GM18873 (cell line): ENCODE results near the gene CDKN2AIPNL.
"Not testable (repeated sequence)": the region's sequence is repeated elsewhere in the genome, so short reads cannot be mapped to it uniquely, and the experiment has no call there.

Experiments
- ATAC-seq: cut with Tn5 transposase; IDR thresholded peaks from one replicate; pipeline ENCODE4 v1.9.1; 2021; ENCODE audit warnings: mild to moderate bottlenecking, moderate library complexity, moderate number of reproducible peaks; ENCODE audit not compliant: unreplicated experiment, low FRiP score

CDKN2AIPNL gene

GRCh38 chr5:134409321-134409720 lies 2.4 kb downstream of the CDKN2AIPNL start:
- ATAC-seq: no peak

- no peak for ATAC-seq
Measured at GRCh38 chr5:134406390-134406789, 5.3 kb downstream of the CDKN2AIPNL start.

- ATAC-seq: no peak
Measured at GRCh38 chr5:134403951-134404350, 7.7 kb downstream of the CDKN2AIPNL start.

GRCh38 chr5:134398609-134399155 lies 13.0 kb downstream of the CDKN2AIPNL start:
- no peak for ATAC-seq

GRCh38 chr5:134397196-134397595 lies 14.5 kb downstream of the CDKN2AIPNL start:
- ATAC-seq: no peak

GRCh38 chr5:134396274-134396673 lies 15.4 kb downstream of the CDKN2AIPNL start:
- no peak for ATAC-seq

GRCh38 chr5:134394932-134395331 lies 16.7 kb downstream of the CDKN2AIPNL start:
- ATAC-seq: no peak

- no peak for ATAC-seq
Measured at GRCh38 chr5:134392301-134392700, 19.4 kb downstream of the CDKN2AIPNL start.

- ATAC-seq: no peak
Measured at GRCh38 chr5:134387443-134387842, 24.2 kb downstream of the CDKN2AIPNL start.

- ATAC-seq: no peak
Measured at GRCh38 chr5:134383980-134384697, 27.5 kb downstream of the CDKN2AIPNL start.

GRCh38 chr5:134382204-134382603 lies 29.5 kb downstream of the CDKN2AIPNL start:
- ATAC-seq: not testable (repeated sequence)

GRCh38 chr5:134380346-134380745 lies 31.3 kb downstream of the CDKN2AIPNL start:
- ATAC-seq: no peak

GRCh38 chr5:134374232-134374631 lies 37.4 kb downstream of the CDKN2AIPNL start:
- no peak for ATAC-seq

- not testable (repeated sequence) for ATAC-seq
Measured at GRCh38 chr5:134373633-134374032, 38.0 kb downstream of the CDKN2AIPNL start.

- ATAC-seq: peak; percentile 3
Measured at GRCh38 chr5:134371834-134372340, 39.8 kb downstream of the CDKN2AIPNL start.

GRCh38 chr5:134370871-134371833 lies 40.5 kb downstream of the CDKN2AIPNL start, which contains the start of gene UBE2B:
Gene UBE2B, plus strand, starts transcription at chr5:134371569. Its CDS starts 27 bp downstream, at chr5:134371596.
- ATAC-seq: peak; percentile 73

- ATAC-seq: peak; percentile 11
Measured at GRCh38 chr5:134370311-134370870, 41.3 kb downstream of the CDKN2AIPNL start.

- ATAC-seq: no peak
Measured at GRCh38 chr5:134365604-134366003, 46.1 kb downstream of the CDKN2AIPNL start.

GRCh38 chr5:134355681-134356080 lies 56.0 kb downstream of the CDKN2AIPNL start:
- ATAC-seq: no peak
